ENCODE measurements around the gene RAB5A. TPM values are rescaled to one million over a fixed set of nuclear protein-coding genes. Genes with fewer than 3 reads are reported as not detected.

The RAB5A gene
- total and polyA plus RNA-seq, 2 experiments from 2014 or later: 110 to 128 TPM

GRCh38 chr3:19911452-19911851 lies 35.4 kb upstream of the RAB5A start:
- Histone ChIP-seq H3F3A (replicated peaks; ENCODE audit: low read depth) (no peaks in the 10 kb centered on the region), H3K79me2 (replicated peaks; ENCODE audit: insufficient read depth) (no peaks in the 10 kb centered on the region), H3K4me2 (no peak overlapping the region), H3K27ac (ENCODE audit: low read depth) (no peak overlapping the region), H4K20me1 (replicated peaks; ENCODE audit: insufficient read depth) (no peaks in the 10 kb centered on the region), H3K36me3 (ENCODE audit: insufficient read depth) (no peaks in the 10 kb centered on the region), H3K9me2 (ENCODE audit: insufficient read depth) (no peaks in the 10 kb centered on the region), H3K27me3 (ENCODE audit: insufficient read depth) (no peaks in the 10 kb centered on the region), H3K4me1 (ENCODE audit: insufficient read depth) (no peaks in the 10 kb centered on the region), H2AFZ (no peak overlapping the region), H3K4me3 (no peak overlapping the region)
- no peak overlapping the region for H3K27ac Mint-ChIP-seq
- no peaks in the 10 kb centered on the region; the same call in 2 of the 3 replicates for H3K9me3 Mint-ChIP-seq
- ATAC-seq: no peak
- peaks cover 1% of the 10 kb centered on the region for H3K27me3 Mint-ChIP-seq (ENCODE audit: insufficient read depth, low read depth, poor library complexity)
- DNase-seq (ENCODE audit: low spot score): no peak
- no peaks in the 10 kb centered on the region for H3K36me3 Mint-ChIP-seq (ENCODE audit: low read depth)
- peaks cover 5% of the 10 kb centered on the region; the same call in 2 of the 3 replicates for H3K4me1 Mint-ChIP-seq
- no peak overlapping the region for H3K4me3 Mint-ChIP-seq
- TF ChIP-seq CREB1 (CRISPR knock-in tag; IDR thresholded peaks at IDR 0.05; ENCODE audit: low read depth) (no peak), EZH2phosphoT487 (IDR thresholded peaks at IDR 0.05; ENCODE audit: unreplicated experiment) (no peak), ETS1 (IDR thresholded peaks at IDR 0.05) (no peak), ZNF462 (CRISPR knock-in tag; IDR thresholded peaks at IDR 0.05) (no peak), ZNF114 (CRISPR knock-in tag; IDR thresholded peaks at IDR 0.05) (no peak), ZNF331 (CRISPR knock-in tag; IDR thresholded peaks at IDR 0.05; ENCODE audit: low read depth) (no peak), NANOG (IDR thresholded peaks at IDR 0.05; ENCODE audit: borderline replicate concordance) (no peak), JUNB (IDR thresholded peaks at IDR 0.05; ENCODE audit: unreplicated experiment) (no peak), REST (IDR thresholded peaks at IDR 0.05; ENCODE audit: unreplicated experiment) (no peak), POLR2AphosphoS5 (IDR thresholded peaks at IDR 0.05; ENCODE audit: low read depth) (no peak), STAT1 (IDR thresholded peaks at IDR 0.05; ENCODE audit: unreplicated experiment) (no peak), EZH2 (IDR thresholded peaks at IDR 0.05; ENCODE audit: low read depth, unreplicated experiment) (no peak), CTCF (conservative IDR thresholded peaks at IDR 0.05; ENCODE audit: low read depth in 2 of 2) (no peak)

All from GM23338 (cell line).